Measurements from ENCODE around the gene GLRA1. TPM values are rescaled to one million over a fixed set of nuclear protein-coding genes. Genes with fewer than 3 reads are reported as not detected.

Gene GLRA1
- total and polyA plus RNA-seq, 2 of the 4 experiments (the other 2 are of a cell fraction), result not detected

DNA sequence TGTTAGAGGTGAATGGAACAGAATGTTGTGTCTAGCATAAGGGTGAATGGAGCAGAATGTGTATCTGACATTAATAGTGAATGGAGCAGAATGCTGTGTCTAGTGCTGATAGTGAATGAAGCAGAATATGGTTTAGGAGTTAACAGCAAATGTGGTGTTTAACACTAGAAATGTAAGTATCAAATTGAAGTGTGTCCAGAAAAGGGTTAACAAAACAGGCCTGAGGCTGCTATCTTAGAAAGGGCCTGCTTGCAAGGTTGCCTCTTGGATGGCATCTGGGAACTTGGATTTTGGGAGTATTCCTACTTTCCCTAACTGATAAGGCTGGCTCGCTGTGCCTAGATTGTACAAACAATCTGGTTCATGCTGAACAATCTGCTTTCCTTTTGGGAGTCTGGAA, 76.8 kb downstream of the GLRA1 start:
- Histone ChIP-seq H4K8ac (ENCODE audit: low read depth in 2 of 2, low read length in 2 of 2) (no peak overlapping the region), H3K79me1 (ENCODE audit: low read depth in 1 of 2, low read length in 2 of 2) (no peaks in the 10 kb centered on the region), H3K27me3 (ENCODE audit: control insufficient read depth, insufficient read depth, low read length) (no peaks in the 10 kb centered on the region), H2BK15ac (ENCODE audit: low read depth, low read length) (no peak overlapping the region), H3K4me2 (ENCODE audit: low read depth, low read length) (no peak overlapping the region), H4K91ac (ENCODE audit: insufficient read depth, low read depth, low read length) (no peak overlapping the region), H3K9ac (ENCODE audit: low read depth, low read length) (no peak overlapping the region), H3K4me3 (ENCODE audit: insufficient read depth, low read depth, low read length) (no peak overlapping the region), H3K18ac (ENCODE audit: low read depth, low read length) (no peak overlapping the region), H2AK9ac (replicated peaks; ENCODE audit: low read depth, low read length, poor library complexity) (no peak overlapping the region), H3K27ac (ENCODE audit: insufficient read depth, low read length) (no peak overlapping the region), H3K23ac (ENCODE audit: low read depth, low read length) (no peak overlapping the region), H3K4me1 (ENCODE audit: control insufficient read depth, insufficient read depth, low read length) (no peaks in the 10 kb centered on the region), H4K5ac (ENCODE audit: low read depth, low read length) (no peak overlapping the region), H2BK120ac (ENCODE audit: low read depth, low read length) (no peak overlapping the region), H3K9me3 (ENCODE audit: control insufficient read depth, insufficient read depth, low read length) (no peaks in the 10 kb centered on the region), H3K4ac (ENCODE audit: low read depth, low read length) (no peak overlapping the region), H2AFZ (replicated peaks; ENCODE audit: low read length, poor library complexity) (no peak overlapping the region), H4K20me1 (ENCODE audit: insufficient read depth, low read length) (no peaks in the 10 kb centered on the region), H2BK20ac (ENCODE audit: low read depth, low read length) (no peak overlapping the region), H2AK5ac (ENCODE audit: low read depth, low read length) (no peak overlapping the region), H2BK5ac (ENCODE audit: low read depth, low read length, poor library complexity, severe bottlenecking) (no peak overlapping the region), H3K14ac (replicated peaks; ENCODE audit: low read depth, low read length) (no peak overlapping the region), H3K36me3 (ENCODE audit: control insufficient read depth, insufficient read depth, low read length) (no peaks in the 10 kb centered on the region), H3K9me1 (ENCODE audit: insufficient read depth, low read length) (no peaks in the 10 kb centered on the region), H3K56ac (ENCODE audit: extremely low read depth, insufficient read depth, low read length) (no peak overlapping the region)
- no CpG with 5 or more reads among the region's 1 CpG for WGBS, 2 experiments (ENCODE audit: extremely low coverage in 2 of 2, insufficient read length in 1 of 2)
- in situ Hi-C loops (cut with MboI; ENCODE audit: low sequenced_read_pairs), result no loop called here
- intact Hi-C loops (cut with micrococcal nuclease), result no loop called here
- ChIA-PET POLR2A (ENCODE audit: unreplicated experiment) (no interaction called here), CTCF (no interaction called here)
- dilution Hi-C loops (cut with HindIII; ENCODE audit: low sequenced_read_pairs, unreplicated experiment), result no loop called here
- ATAC-seq (ENCODE audit: low read depth) (no peak), DNase-seq (no peak)
- TF ChIP-seq, protein P1, sequence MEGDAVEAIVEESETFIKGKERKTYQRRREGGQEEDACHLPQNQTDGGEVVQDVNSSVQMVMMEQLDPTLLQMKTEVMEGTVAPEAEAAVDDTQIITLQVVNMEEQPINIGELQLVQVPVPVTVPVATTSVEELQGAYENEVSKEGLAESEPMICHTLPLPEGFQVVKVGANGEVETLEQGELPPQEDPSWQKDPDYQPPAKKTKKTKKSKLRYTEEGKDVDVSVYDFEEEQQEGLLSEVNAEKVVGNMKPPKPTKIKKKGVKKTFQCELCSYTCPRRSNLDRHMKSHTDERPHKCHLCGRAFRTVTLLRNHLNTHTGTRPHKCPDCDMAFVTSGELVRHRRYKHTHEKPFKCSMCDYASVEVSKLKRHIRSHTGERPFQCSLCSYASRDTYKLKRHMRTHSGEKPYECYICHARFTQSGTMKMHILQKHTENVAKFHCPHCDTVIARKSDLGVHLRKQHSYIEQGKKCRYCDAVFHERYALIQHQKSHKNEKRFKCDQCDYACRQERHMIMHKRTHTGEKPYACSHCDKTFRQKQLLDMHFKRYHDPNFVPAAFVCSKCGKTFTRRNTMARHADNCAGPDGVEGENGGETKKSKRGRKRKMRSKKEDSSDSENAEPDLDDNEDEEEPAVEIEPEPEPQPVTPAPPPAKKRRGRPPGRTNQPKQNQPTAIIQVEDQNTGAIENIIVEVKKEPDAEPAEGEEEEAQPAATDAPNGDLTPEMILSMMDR (conservative IDR thresholded peaks at IDR 0.05; ENCODE audit: low read depth, low read length), result no peak
- TF ChIP-seq MXI1 (IDR thresholded peaks at IDR 0.05; ENCODE audit: borderline replicate concordance, low read depth, low read length) (no peak), MAZ (IDR thresholded peaks at IDR 0.05; ENCODE audit: borderline replicate concordance, low read depth, low read length) (no peak), SMC3 (IDR thresholded peaks at IDR 0.05; ENCODE audit: low read depth, low read length) (no peak), MAFK (IDR thresholded peaks at IDR 0.05; ENCODE audit: low read depth, low read length) (no peak), POLR2A (IDR thresholded peaks at IDR 0.05; ENCODE audit: low read depth, low read length) (no peak), FOS (IDR thresholded peaks at IDR 0.05; ENCODE audit: low read depth, low read length) (no peak), RCOR1 (IDR thresholded peaks at IDR 0.05; ENCODE audit: insufficient replicate concordance, low read length) (no peak), CEBPB (IDR thresholded peaks at IDR 0.05; ENCODE audit: low read depth, low read length) (no peak), RAD21 (IDR thresholded peaks at IDR 0.05; ENCODE audit: low read length) (no peak)
- no TSS peak for BruUV-seq (replicated peaks)
